IMR-90 (cell line): ENCODE data around the gene DNAH6. TPM values are rescaled to one million over a fixed set of nuclear protein-coding genes. Genes with fewer than 3 reads are reported as not detected.

Experiments used
- ATAC-seq: fragments of 200-7000 bp; cut with Tn5 transposase; 2 replicates; pipeline ENCODE4 v1.9.1; 2020; ENCODE audit warnings: low read depth, mild to moderate bottlenecking, moderate library complexity
- BruUV-seq: library from RNA; stranded (reverse); fragments of 400-500 nt; replicated peaks from 2 replicates; lab custom pipeline; 2021; lab: Mats Ljungman, UMichigan
- CTCF ChIA-PET: fragments of 300-600 bp; formaldehyde crosslinking; extraction: SDS; loops from one replicate; lab custom pipeline; 2021; ENCODE audit warnings: antibody characterized with exemption; lab: Yijun Ruan, JAX
- POLR2A ChIA-PET: fragments of 300-600 bp; sonication (Branson Sonifier 250); formaldehyde crosslinking; loops from one replicate; lab custom pipeline; 2022; ENCODE audit warnings: antibody characterized with exemption; ENCODE audit not compliant: unreplicated experiment; lab: Charles Lee
- DNase-seq: peaks from one replicate; pipeline ENCODE4 v3.0.0; 2013
- H2AFZ ChIP-seq: replicated peaks from 2 replicates; pipeline ENCODE3; 2013; ENCODE audit warnings: low read length, mild to moderate bottlenecking; ENCODE audit not compliant: poor library complexity
- H2AK5ac ChIP-seq: 2 replicates; pipeline ENCODE4 v1.6.1; 2013; ENCODE audit warnings: low read depth, low read length, inconsistent platforms
- H2AK9ac ChIP-seq: replicated peaks from 2 replicates; pipeline ENCODE3; 2013; ENCODE audit warnings: mild to moderate bottlenecking, low read depth, low read length, moderate library complexity; ENCODE audit not compliant: poor library complexity
- H2BK120ac ChIP-seq: 2 replicates; pipeline ENCODE4 v1.6.1; 2013; ENCODE audit warnings: low read depth, low read length, inconsistent platforms
- H2BK15ac ChIP-seq: 3 replicates; pipeline ENCODE4 v1.6.1; 2013; ENCODE audit warnings: low read depth, low read length, inconsistent platforms
- H2BK20ac ChIP-seq: 2 replicates; pipeline ENCODE4 v1.6.1; 2013; ENCODE audit warnings: low read depth, mild to moderate bottlenecking, inconsistent platforms, low read length, moderate library complexity
- H2BK5ac ChIP-seq: 2 replicates; pipeline ENCODE4 v1.6.1; 2013; ENCODE audit warnings: mild to moderate bottlenecking, low read depth, low read length, inconsistent platforms; ENCODE audit not compliant: poor library complexity, severe bottlenecking
- H3K14ac ChIP-seq: replicated peaks from 2 replicates; pipeline ENCODE4 v1.6.1; 2013; ENCODE audit warnings: low read depth, low read length, inconsistent platforms
- H3K18ac ChIP-seq: 2 replicates; pipeline ENCODE4 v1.6.1; 2013; ENCODE audit warnings: low read depth, low read length, control low read depth
- H3K23ac ChIP-seq: 2 replicates; pipeline ENCODE4 v1.6.1; 2013; ENCODE audit warnings: low read depth, low read length, inconsistent platforms
- H3K27ac ChIP-seq: 2 replicates; pipeline ENCODE4 v1.5.1; 2013; ENCODE audit warnings: mild to moderate bottlenecking, control low read depth, low read length; ENCODE audit not compliant: insufficient read depth
- H3K27me3 ChIP-seq: 2 replicates; pipeline ENCODE4 v1.6.1; 2013; ENCODE audit warnings: low read length; ENCODE audit not compliant: control insufficient read depth, insufficient read depth
- H3K36me3 ChIP-seq: 2 replicates; pipeline ENCODE4 v1.6.1; 2013; ENCODE audit warnings: low read length, mixed read lengths; ENCODE audit not compliant: control insufficient read depth, insufficient read depth
- H3K4ac ChIP-seq: 2 replicates; pipeline ENCODE4 v1.6.1; 2013; ENCODE audit warnings: low read depth, low read length, inconsistent platforms
- H3K4me1 ChIP-seq: 2 replicates; pipeline ENCODE4 v1.6.1; 2013; ENCODE audit warnings: low read length, mixed read lengths; ENCODE audit not compliant: control insufficient read depth, insufficient read depth
- H3K4me2 ChIP-seq: 2 replicates; pipeline ENCODE4 v1.6.1; 2013; ENCODE audit warnings: low read depth, mild to moderate bottlenecking, control low read depth, low read length, moderate library complexity
- H3K4me3 ChIP-seq: 2 replicates; pipeline ENCODE4 v1.5.1; 2013; ENCODE audit warnings: low read depth, mild to moderate bottlenecking, control low read depth, low read length, moderate library complexity; ENCODE audit not compliant: insufficient read depth
- H3K56ac ChIP-seq: 2 replicates; pipeline ENCODE4 v1.6.1; 2013; ENCODE audit warnings: low read length, inconsistent platforms; ENCODE audit not compliant: insufficient read depth; ENCODE audit errors: extremely low read depth
- H3K79me1 ChIP-seq, 2 experiments: 2 replicates each; pipeline ENCODE4 v1.6.1; 2013; ENCODE audit warnings: low read length in 2 of 2, inconsistent platforms in 1 of 2, low read depth in 1 of 2
- H3K9ac ChIP-seq: 2 replicates; pipeline ENCODE4 v1.6.1; 2013; ENCODE audit warnings: low read depth, low read length, control low read depth
- H3K9me1 ChIP-seq: 2 replicates; pipeline ENCODE4 v1.6.1; 2013; ENCODE audit warnings: low read length, inconsistent platforms; ENCODE audit not compliant: insufficient read depth
- H3K9me3 ChIP-seq: 2 replicates; pipeline ENCODE4 v1.6.1; 2013; ENCODE audit warnings: low read length; ENCODE audit not compliant: control insufficient read depth, insufficient read depth
- H4K20me1 ChIP-seq: 2 replicates; pipeline ENCODE4 v1.6.1; 2013; ENCODE audit warnings: low read length, inconsistent platforms; ENCODE audit not compliant: insufficient read depth
- H4K5ac ChIP-seq: 2 replicates; pipeline ENCODE4 v1.6.1; 2013; ENCODE audit warnings: mild to moderate bottlenecking, low read depth, low read length, control low read depth
- H4K8ac ChIP-seq, 2 experiments: 2 replicates each; pipeline ENCODE4 v1.6.1; 2013; ENCODE audit warnings: low read depth in 2 of 2, low read length in 2 of 2, control low read depth in 1 of 2, inconsistent platforms in 1 of 2
- H4K91ac ChIP-seq: 2 replicates; pipeline ENCODE4 v1.6.1; 2013; ENCODE audit warnings: low read depth, low read length, inconsistent platforms; ENCODE audit not compliant: insufficient read depth
- BHLHE40 ChIP-seq: fragments of 150-350 bp; IDR thresholded peaks from 2 replicates; pipeline ENCODE4 v1.6.1; 2016; ENCODE audit warnings: mild to moderate bottlenecking, low read depth, low read length
- CEBPB ChIP-seq: IDR thresholded peaks from 2 replicates; pipeline ENCODE4 v1.6.1; 2012; ENCODE audit warnings: low read depth, low read length, improper control_type of control experiment
- CHD1 ChIP-seq: IDR thresholded peaks from 2 replicates; pipeline ENCODE4 v1.6.1; 2012; ENCODE audit warnings: low read depth, low read length, improper control_type of control experiment
- CTCF ChIP-seq: conservative IDR thresholded peaks from 2 replicates; pipeline ENCODE4 v1.5.1; 2012; ENCODE audit warnings: mild to moderate bottlenecking, low read depth, low read length, improper control_type of control experiment
- ELK1 ChIP-seq: fragments of 150-350 bp; IDR thresholded peaks from 2 replicates; pipeline ENCODE4 v1.6.1; 2016; ENCODE audit warnings: low read depth, mild to moderate bottlenecking, low read length, moderate library complexity, borderline replicate concordance
- FOS ChIP-seq: fragments of 150-350 bp; IDR thresholded peaks from 2 replicates; pipeline ENCODE4 v1.6.1; 2016; ENCODE audit warnings: low read depth, low read length
- MAFK ChIP-seq: IDR thresholded peaks from 2 replicates; pipeline ENCODE4 v1.6.1; 2012; ENCODE audit warnings: low read depth, low read length, improper control_type of control experiment
- MAZ ChIP-seq: IDR thresholded peaks from 2 replicates; pipeline ENCODE4 v1.6.1; 2012; ENCODE audit warnings: low read depth, mild to moderate bottlenecking, low read length, improper control_type of control experiment, moderate library complexity, borderline replicate concordance
- MXI1 ChIP-seq: IDR thresholded peaks from 2 replicates; pipeline ENCODE4 v1.6.1; 2012; ENCODE audit warnings: low read depth, mild to moderate bottlenecking, low read length, moderate library complexity, borderline replicate concordance
- NFE2L2 ChIP-seq: fragments of 150-350 bp; IDR thresholded peaks from 2 replicates; pipeline ENCODE4 v1.6.1; 2016; ENCODE audit warnings: low read depth, mild to moderate bottlenecking, low read length
- POLR2A ChIP-seq: IDR thresholded peaks from 2 replicates; pipeline ENCODE4 v1.6.1; 2012; ENCODE audit warnings: mild to moderate bottlenecking, low read depth, low read length
- RAD21 ChIP-seq: IDR thresholded peaks from 2 replicates; pipeline ENCODE4 v1.6.1; 2012; ENCODE audit warnings: low read length, improper control_type of control experiment
- RCOR1 ChIP-seq: IDR thresholded peaks from 2 replicates; pipeline ENCODE4 v1.6.1; 2012; ENCODE audit warnings: mild to moderate bottlenecking, low read length, improper control_type of control experiment; ENCODE audit not compliant: insufficient replicate concordance
- RFX5 ChIP-seq: IDR thresholded peaks from 2 replicates; pipeline ENCODE4 v1.8.0; 2012; ENCODE audit warnings: low read depth, mild to moderate bottlenecking, low read length, moderate library complexity
- SMC3 ChIP-seq: fragments of 150-350 bp; IDR thresholded peaks from 2 replicates; pipeline ENCODE4 v1.6.1; 2016; ENCODE audit warnings: low read depth, mild to moderate bottlenecking, antibody characterized with exemption, low read length, moderate library complexity
- WGBS, 2 experiments: methylation state at CpG; one replicate each; pipeline versions ENCODE4 v1.1.5 to v1.1.7; 2013; ENCODE audit warnings: missing lambda C conversion rate in 2 of 2; ENCODE audit not compliant: insufficient read length in 1 of 2; ENCODE audit errors: extremely low coverage in 2 of 2; 5-methylcytosine and 5-hydroxymethylcytosine counted together
- dilution Hi-C: fragments of 300-500 bp; cut with HindIII; formaldehyde crosslinking; loops from one replicate; pipeline ENCODE4 v1.14.3; 2018; ENCODE audit warnings: low sequenced_read_pairs; ENCODE audit not compliant: unreplicated experiment
- in situ Hi-C: fragments of 300-500 bp; cut with MboI; formaldehyde crosslinking; loops from 3 replicates; pipeline ENCODE4 v1.14.3; 2019; ENCODE audit warnings: low sequenced_read_pairs, inconsistent platforms, mixed read lengths
- intact Hi-C: fragments of 100-400 bp; cut with micrococcal nuclease; formaldehyde crosslinking; loops from 2 replicates; pipeline ENCODE4 v1.10.0; 2022
- polyA plus RNA-seq, 3 experiments: library from polyadenylated mRNA; depleted of rRNA; stranded (reverse); fragments of >200 nt; gene quantifications; 2 replicates each; pipeline ENCODE4 v1.2.3, GENCODE V29; 2012; ENCODE audit warnings: low replicate concordance in 1 of 3
- total RNA-seq: library from RNA; depleted of rRNA; stranded (reverse); fragments of >200 nt; gene quantifications from 2 replicates; pipeline ENCODE4 v1.2.3, GENCODE V29; 2012

DNAH6 gene
- total and polyA plus RNA-seq, 2 of the 4 experiments (the other 2 are of a cell fraction): under 0.01 to 0.07 TPM

GRCh38 chr2:84847326-84848050, 331.2 kb downstream of the DNAH6 start:
- no peak overlapping the region for H2BK20ac ChIP-seq
- no peak overlapping the region for H3K23ac ChIP-seq
- ChIA-PET CTCF (interaction anchor here (1.2 kb wide), 1 partner anchor 11 kb away, joined by 3 read pairs; no protein-coding TSS in a partner anchor), POLR2A (no interaction called here)
- BruUV-seq: no TSS peak
- no peak overlapping the region; the same call in 1 of the 2 replicates for H3K14ac ChIP-seq
- intact Hi-C loops (no loop called here), dilution Hi-C loops (no loop called here), in situ Hi-C loops (no loop called here)
- no peak overlapping the region for H3K9ac ChIP-seq
- DNase-seq: no peak
- no peaks in the 10 kb centered on the region for H3K36me3 ChIP-seq
- H3K27ac ChIP-seq: no peak overlapping the region
- H2BK120ac ChIP-seq: no peak overlapping the region
- H2BK5ac ChIP-seq: no peak overlapping the region
- H3K9me3 ChIP-seq: no peaks in the 10 kb centered on the region
- no peaks in the 10 kb centered on the region for H3K27me3 ChIP-seq
- peak overlapping the region; percentile 36 for H3K4ac ChIP-seq
- no peak overlapping the region for H3K4me3 ChIP-seq
- no peak overlapping the region for H4K8ac ChIP-seq
- 100% methylated on average over 1 of the region's 5 CpGs; no CpG with 5 or more reads in 1 of the 2 experiments for WGBS, 2 experiments
- H2AFZ ChIP-seq: no peak overlapping the region
- H4K20me1 ChIP-seq: no peaks in the 10 kb centered on the region
- no peak overlapping the region for H2AK9ac ChIP-seq
- H3K4me2 ChIP-seq: no peak overlapping the region
- H4K91ac ChIP-seq: no peak overlapping the region; the same call in 1 of the 2 replicates
- H2BK15ac ChIP-seq: no peak overlapping the region; the same call in 2 of the 3 replicates
- 0 out of 2 replicates have a peak overlapping the region, but pooled peaks have one; percentile 16 for H4K5ac ChIP-seq
- peaks cover 20% of the 10 kb centered on the region for H3K4me1 ChIP-seq
- ATAC-seq: no peak
- H3K79me1 ChIP-seq: peaks cover 23 to 40% of the 10 kb centered on the region in 2 experiments; a peak in 3 of 4 replicates
- peak overlapping the region; percentile 76; the same call in 1 of the 2 replicates for H3K18ac ChIP-seq
- H3K56ac ChIP-seq: no peak overlapping the region
- H2AK5ac ChIP-seq: no peak overlapping the region
- peaks cover 19% of the 10 kb centered on the region for H3K9me1 ChIP-seq
- TF ChIP-seq RCOR1: no peak
- TF ChIP-seq SMC3: no peak
- TF ChIP-seq CTCF: no peak
- no peak for TF ChIP-seq NFE2L2
- TF ChIP-seq CHD1: no peak
- no peak for TF ChIP-seq POLR2A
- TF ChIP-seq BHLHE40: no peak
- no peak for TF ChIP-seq RFX5
- no peak for TF ChIP-seq MAZ
- TF ChIP-seq CEBPB: no peak
- no peak for TF ChIP-seq ELK1
- TF ChIP-seq FOS: no peak
- TF ChIP-seq MAFK: no peak
- TF ChIP-seq MXI1: no peak
- no peak for TF ChIP-seq RAD21
